HG03045 (cell line): ENCODE data around the gene LAMTOR2.
"Not testable (repeated sequence)": the region's sequence is repeated elsewhere in the genome, so short reads cannot be mapped to it uniquely, and the experiment has no call there.

ENCODE experiments used
- ATAC-seq: cut with Tn5 transposase; IDR thresholded peaks from one replicate; pipeline ENCODE4 v1.9.1; 2021; ENCODE audit warnings: mild to moderate bottlenecking, moderate library complexity; ENCODE audit not compliant: unreplicated experiment

Gene LAMTOR2

GRCh38 chr1:156054500-156055280, at the start of gene LAMTOR2:
TSS of gene LAMTOR2 (plus strand) at chr1:156054782. CDS start at chr1:156054890, 108 bp downstream.
- ATAC-seq = peak; percentile 75

- no peak for ATAC-seq
Measured at GRCh38 chr1:156004843-156005584, 49.6 kb upstream of the LAMTOR2 start.

- ATAC-seq = no peak
Measured at GRCh38 chr1:156006666-156007376, 47.8 kb upstream of the LAMTOR2 start.

- ATAC-seq = no peak
Measured at GRCh38 chr1:156009404-156009803, 45.2 kb upstream of the LAMTOR2 start.

GRCh38 chr1:156012051-156012817, 42.3 kb upstream of the LAMTOR2 start:
- ATAC-seq = no peak

- ATAC-seq = no peak
Measured at GRCh38 chr1:156014829-156015228, 39.8 kb upstream of the LAMTOR2 start.

GRCh38 chr1:156019946-156020292, 34.7 kb upstream of the LAMTOR2 start:
- ATAC-seq = no peak

- peak; percentile 94 for ATAC-seq
Measured at GRCh38 chr1:156020293-156021092, 34.1 kb upstream of the LAMTOR2 start, which contains the start of gene SSR2. TSS of gene SSR2 (minus strand) at chr1:156020951. CDS start at chr1:156020167, 784 bp downstream.

- no peak for ATAC-seq
Measured at GRCh38 chr1:156021093-156021428, 33.5 kb upstream of the LAMTOR2 start.

- ATAC-seq = no peak
Measured at GRCh38 chr1:156021954-156022353, 32.6 kb upstream of the LAMTOR2 start.

GRCh38 chr1:156024801-156025200, 29.8 kb upstream of the LAMTOR2 start:
- no peak for ATAC-seq

- no peak for ATAC-seq
Measured at GRCh38 chr1:156025876-156026275, 28.7 kb upstream of the LAMTOR2 start.

- no peak for ATAC-seq
Measured at GRCh38 chr1:156026588-156026987, 28.0 kb upstream of the LAMTOR2 start.

GRCh38 chr1:156033011-156033410, 21.6 kb upstream of the LAMTOR2 start:
- no peak for ATAC-seq

GRCh38 chr1:156034991-156035390, 19.6 kb upstream of the LAMTOR2 start:
- not testable (repeated sequence) for ATAC-seq

- no peak for ATAC-seq
Measured at GRCh38 chr1:156042828-156043227, 11.8 kb upstream of the LAMTOR2 start.

GRCh38 chr1:156045076-156045475, 9.5 kb upstream of the LAMTOR2 start:
- no peak for ATAC-seq

GRCh38 chr1:156048663-156049258, 5.8 kb upstream of the LAMTOR2 start:
- ATAC-seq = no peak

GRCh38 chr1:156050376-156050775, 4.2 kb upstream of the LAMTOR2 start:
- ATAC-seq = no peak
